Measurements from ENCODE around the gene AGO4.

DNA sequence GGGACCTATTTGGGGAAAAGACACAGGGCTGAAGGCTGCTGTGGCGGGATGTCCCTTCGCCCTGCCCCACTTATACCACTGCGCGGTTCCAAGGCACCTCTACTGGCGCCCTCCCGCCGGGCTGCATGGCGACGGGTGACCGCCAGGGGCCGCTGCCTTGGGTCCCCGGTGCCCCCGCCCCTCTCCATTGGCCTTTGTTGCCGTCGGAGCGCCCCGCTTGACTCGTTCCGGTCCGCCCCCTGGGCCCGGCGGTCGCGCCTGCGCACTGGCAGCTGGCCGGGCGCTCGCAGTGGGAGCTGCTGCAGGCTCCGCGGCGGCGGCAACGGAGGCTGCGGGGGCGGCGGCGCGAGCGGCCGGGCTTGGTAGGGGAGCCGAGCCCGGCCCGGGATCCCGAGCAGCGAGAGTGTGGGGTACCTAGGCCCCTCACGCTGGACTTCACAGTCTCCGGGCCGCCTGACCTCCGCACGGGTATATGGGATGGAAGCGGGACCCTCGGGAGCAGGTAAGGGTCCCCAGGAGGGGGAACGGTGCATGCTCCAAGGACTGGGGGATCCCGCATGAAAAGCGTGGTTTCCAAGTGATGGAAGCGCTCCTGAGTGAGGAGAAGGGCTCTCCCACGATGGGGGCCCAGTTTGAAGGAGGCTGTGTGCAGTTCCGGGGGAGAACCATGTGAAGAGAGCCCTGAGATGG, 75.3 kb downstream of the AGO4 start, which contains the start of gene AGO1:
- no peak for TF ChIP-seq EZH2 (optimal IDR thresholded peaks at IDR 0.05; ENCODE audit: low read depth, low read length)
- TF ChIP-seq, protein P1, sequence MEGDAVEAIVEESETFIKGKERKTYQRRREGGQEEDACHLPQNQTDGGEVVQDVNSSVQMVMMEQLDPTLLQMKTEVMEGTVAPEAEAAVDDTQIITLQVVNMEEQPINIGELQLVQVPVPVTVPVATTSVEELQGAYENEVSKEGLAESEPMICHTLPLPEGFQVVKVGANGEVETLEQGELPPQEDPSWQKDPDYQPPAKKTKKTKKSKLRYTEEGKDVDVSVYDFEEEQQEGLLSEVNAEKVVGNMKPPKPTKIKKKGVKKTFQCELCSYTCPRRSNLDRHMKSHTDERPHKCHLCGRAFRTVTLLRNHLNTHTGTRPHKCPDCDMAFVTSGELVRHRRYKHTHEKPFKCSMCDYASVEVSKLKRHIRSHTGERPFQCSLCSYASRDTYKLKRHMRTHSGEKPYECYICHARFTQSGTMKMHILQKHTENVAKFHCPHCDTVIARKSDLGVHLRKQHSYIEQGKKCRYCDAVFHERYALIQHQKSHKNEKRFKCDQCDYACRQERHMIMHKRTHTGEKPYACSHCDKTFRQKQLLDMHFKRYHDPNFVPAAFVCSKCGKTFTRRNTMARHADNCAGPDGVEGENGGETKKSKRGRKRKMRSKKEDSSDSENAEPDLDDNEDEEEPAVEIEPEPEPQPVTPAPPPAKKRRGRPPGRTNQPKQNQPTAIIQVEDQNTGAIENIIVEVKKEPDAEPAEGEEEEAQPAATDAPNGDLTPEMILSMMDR (IDR thresholded peaks at IDR 0.05; ENCODE audit: low read length), result peak; percentile 90
- no peak for TF ChIP-seq EZH2phosphoT487 (IDR thresholded peaks at IDR 0.05; ENCODE audit: low read length)
